OCI-LY3 (cell line): ENCODE data around the gene AKR1C8.

Experiments used
- H2AFZ ChIP-seq: fragments of 200-600, 300-600 bp; shearing (Covaris generic); 2 replicates; pipeline ENCODE4 v1.6.0; 2014; ENCODE audit warnings: antibody characterized with exemption, low read depth, low read length
- H3K27ac ChIP-seq: fragments of 200-600, 300-600 bp; sonication (generic); 2 replicates; pipeline ENCODE4 v1.5.1; 2014; ENCODE audit warnings: mild to moderate bottlenecking, low read length, moderate library complexity, mixed read lengths
- H3K27me3 ChIP-seq: fragments of 200-600, 300-600 bp; sonication (generic); 2 replicates; pipeline ENCODE4 v1.6.1; 2014; ENCODE audit warnings: low read depth, low read length, mixed read lengths
- H3K36me3 ChIP-seq: fragments of 200-600, 300-600 bp; sonication (generic); replicated peaks from 2 replicates; pipeline ENCODE3; 2014; ENCODE audit warnings: low read depth, low read length, mixed read lengths
- H3K4me1 ChIP-seq: fragments of 300-600, 200-600 bp; sonication (generic); 2 replicates; pipeline ENCODE4 v1.6.1; 2014; ENCODE audit warnings: low read length, mixed read lengths
- H3K4me2 ChIP-seq: fragments of 200-600, 300-600 bp; sonication (generic); 2 replicates; pipeline ENCODE4 v1.6.1; 2014; ENCODE audit warnings: low read length, mixed read lengths
- H3K4me3 ChIP-seq: fragments of 300-600, 200-600 bp; sonication (generic); 2 replicates; pipeline ENCODE4 v1.5.1; 2014; ENCODE audit warnings: antibody characterized with exemption, mild to moderate bottlenecking, low read length, moderate library complexity
- H3K79me2 ChIP-seq: fragments of 300-600, 200-600 bp; shearing (Covaris generic); 2 replicates; pipeline ENCODE4 v1.6.1; 2014; ENCODE audit warnings: mild to moderate bottlenecking, low read length, mixed read lengths
- H3K9ac ChIP-seq: fragments of 300-600, 200-600 bp; shearing (Covaris generic); 2 replicates; pipeline ENCODE4 v1.6.0; 2014; ENCODE audit warnings: mild to moderate bottlenecking, low read length, moderate library complexity
- H3K9me3 ChIP-seq: fragments of 200-600, 300-600 bp; shearing (Covaris generic); 2 replicates; pipeline ENCODE4 v1.6.1; 2014; ENCODE audit warnings: low read length, mixed read lengths; ENCODE audit not compliant: insufficient read depth
- H4K20me1 ChIP-seq: fragments of 200-600, 300-600 bp; sonication (generic); 2 replicates; pipeline ENCODE4 v1.6.1; 2016; ENCODE audit warnings: low read length, mixed read lengths; ENCODE audit not compliant: insufficient read depth
- EZH2phosphoT487 ChIP-seq: fragments of 200-600 bp; shearing (Covaris generic); IDR thresholded peaks from 2 replicates; pipeline ENCODE4 v1.6.1; 2018; ENCODE audit warnings: antibody characterized with exemption, mixed run types, low read depth
- TF ChIP-seq, protein P1 (sequence below): fragments of 200-600, 300-600 bp; sonication (generic); IDR thresholded peaks from 2 replicates; pipeline ENCODE4 v1.5.1; 2014; ENCODE audit warnings: antibody characterized with exemption, low read length, low read depth

Gene AKR1C8

DNA sequence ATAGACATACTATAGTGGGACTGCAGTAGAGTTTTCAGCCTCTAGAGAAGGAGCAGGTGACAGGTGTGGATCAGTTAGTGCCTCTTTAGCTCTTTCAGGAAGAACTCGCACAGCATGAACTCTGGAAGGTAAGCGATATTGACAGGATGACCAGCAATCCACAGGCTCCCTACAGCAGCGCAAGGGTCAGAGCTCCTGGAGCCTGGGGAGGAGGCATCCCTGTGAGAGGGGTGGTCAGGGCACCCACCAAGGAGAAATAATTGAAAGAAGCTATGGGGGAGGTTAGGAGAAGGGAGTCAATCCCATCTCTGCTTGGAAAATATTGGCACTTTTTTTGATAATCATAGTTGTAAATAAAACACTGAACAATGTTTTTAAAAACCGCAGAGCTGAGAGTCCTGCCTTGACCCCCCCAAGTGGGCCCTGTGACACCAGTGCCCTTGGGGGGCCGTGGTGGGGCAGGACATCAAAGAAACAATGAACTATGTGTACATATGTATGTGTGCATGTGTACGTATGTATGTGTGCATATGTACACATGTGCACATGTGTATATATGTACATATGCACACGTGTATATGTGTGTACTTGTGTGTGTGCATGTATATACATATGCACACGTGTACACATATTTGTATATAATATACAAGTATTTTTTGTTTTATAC lies 77.0 kb downstream of the AKR1C8 start:
- H3K4me3 ChIP-seq: no peak overlapping the region
- H3K4me2 ChIP-seq: no peak overlapping the region
- TF ChIP-seq, protein P1, sequence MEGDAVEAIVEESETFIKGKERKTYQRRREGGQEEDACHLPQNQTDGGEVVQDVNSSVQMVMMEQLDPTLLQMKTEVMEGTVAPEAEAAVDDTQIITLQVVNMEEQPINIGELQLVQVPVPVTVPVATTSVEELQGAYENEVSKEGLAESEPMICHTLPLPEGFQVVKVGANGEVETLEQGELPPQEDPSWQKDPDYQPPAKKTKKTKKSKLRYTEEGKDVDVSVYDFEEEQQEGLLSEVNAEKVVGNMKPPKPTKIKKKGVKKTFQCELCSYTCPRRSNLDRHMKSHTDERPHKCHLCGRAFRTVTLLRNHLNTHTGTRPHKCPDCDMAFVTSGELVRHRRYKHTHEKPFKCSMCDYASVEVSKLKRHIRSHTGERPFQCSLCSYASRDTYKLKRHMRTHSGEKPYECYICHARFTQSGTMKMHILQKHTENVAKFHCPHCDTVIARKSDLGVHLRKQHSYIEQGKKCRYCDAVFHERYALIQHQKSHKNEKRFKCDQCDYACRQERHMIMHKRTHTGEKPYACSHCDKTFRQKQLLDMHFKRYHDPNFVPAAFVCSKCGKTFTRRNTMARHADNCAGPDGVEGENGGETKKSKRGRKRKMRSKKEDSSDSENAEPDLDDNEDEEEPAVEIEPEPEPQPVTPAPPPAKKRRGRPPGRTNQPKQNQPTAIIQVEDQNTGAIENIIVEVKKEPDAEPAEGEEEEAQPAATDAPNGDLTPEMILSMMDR: no peak
- no peak for TF ChIP-seq EZH2phosphoT487
- H3K79me2 ChIP-seq: no peaks in the 10 kb centered on the region
- H4K20me1 ChIP-seq: no peaks in the 10 kb centered on the region
- no peaks in the 10 kb centered on the region for H3K27me3 ChIP-seq
- H3K27ac ChIP-seq: no peak overlapping the region
- no peak overlapping the region for H3K9ac ChIP-seq
- no peaks in the 10 kb centered on the region for H3K36me3 ChIP-seq
- H3K4me1 ChIP-seq: no peaks in the 10 kb centered on the region
- H2AFZ ChIP-seq: no peak overlapping the region
- no peaks in the 10 kb centered on the region for H3K9me3 ChIP-seq

DNA sequence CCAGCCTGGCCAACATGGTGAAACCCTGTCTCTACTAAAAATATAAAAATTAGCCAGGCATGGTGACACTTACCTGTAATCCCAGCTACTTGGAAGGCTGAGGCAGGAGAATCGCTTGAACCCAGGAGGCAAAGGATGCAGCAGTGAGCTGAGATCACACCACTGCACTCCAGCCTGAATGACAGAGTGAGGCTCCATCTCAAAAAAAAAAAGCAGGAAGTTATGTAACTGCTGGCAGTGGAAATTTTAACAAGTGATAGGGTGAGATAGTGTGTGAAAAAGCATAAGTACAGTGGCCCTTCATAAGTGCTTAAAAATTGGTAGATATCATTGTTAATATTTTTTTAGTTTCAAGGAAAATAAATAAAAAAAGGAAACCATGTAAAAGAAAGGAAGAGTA lies 78.4 kb downstream of the AKR1C8 start:
- H3K27ac ChIP-seq: no peak overlapping the region
- no peaks in the 10 kb centered on the region for H3K79me2 ChIP-seq
- H3K4me3 ChIP-seq: no peak overlapping the region
- H3K4me1 ChIP-seq: no peaks in the 10 kb centered on the region
- H3K9ac ChIP-seq: no peak overlapping the region
- no peak overlapping the region for H2AFZ ChIP-seq
- H3K27me3 ChIP-seq: no peaks in the 10 kb centered on the region
- H4K20me1 ChIP-seq: no peaks in the 10 kb centered on the region
- no peak for TF ChIP-seq EZH2phosphoT487
- TF ChIP-seq, protein P1: no peak
- H3K36me3 ChIP-seq: no peaks in the 10 kb centered on the region
- H3K9me3 ChIP-seq: no peaks in the 10 kb centered on the region
- H3K4me2 ChIP-seq: no peak overlapping the region

- no peak overlapping the region for H2AFZ ChIP-seq
- no peaks in the 10 kb centered on the region for H4K20me1 ChIP-seq
- H3K27ac ChIP-seq: no peak overlapping the region
- H3K27me3 ChIP-seq: no peaks in the 10 kb centered on the region
- no peak overlapping the region for H3K9ac ChIP-seq
- no peaks in the 10 kb centered on the region for H3K79me2 ChIP-seq
- H3K4me3 ChIP-seq: no peak overlapping the region
- TF ChIP-seq, protein P1: no peak
- no peak for TF ChIP-seq EZH2phosphoT487
- H3K4me1 ChIP-seq: no peaks in the 10 kb centered on the region
- H3K9me3 ChIP-seq: no peaks in the 10 kb centered on the region
- no peaks in the 10 kb centered on the region for H3K36me3 ChIP-seq
- no peak overlapping the region for H3K4me2 ChIP-seq
Observed at GRCh38 chr10:5105626-5106025, 79.3 kb downstream of the AKR1C8 start.
